Amniotic stem cell (primary cell): ENCODE data around the gene ADGRE2.
"Not testable (repeated sequence)": the region's sequence is repeated elsewhere in the genome, so short reads cannot be mapped to it uniquely, and the experiment has no call there.

ENCODE experiments used
- DNase-seq: peaks from one replicate; lab custom pipeline; 2025; lab: John Stamatoyannopoulos, UW

Gene ADGRE2

DNA sequence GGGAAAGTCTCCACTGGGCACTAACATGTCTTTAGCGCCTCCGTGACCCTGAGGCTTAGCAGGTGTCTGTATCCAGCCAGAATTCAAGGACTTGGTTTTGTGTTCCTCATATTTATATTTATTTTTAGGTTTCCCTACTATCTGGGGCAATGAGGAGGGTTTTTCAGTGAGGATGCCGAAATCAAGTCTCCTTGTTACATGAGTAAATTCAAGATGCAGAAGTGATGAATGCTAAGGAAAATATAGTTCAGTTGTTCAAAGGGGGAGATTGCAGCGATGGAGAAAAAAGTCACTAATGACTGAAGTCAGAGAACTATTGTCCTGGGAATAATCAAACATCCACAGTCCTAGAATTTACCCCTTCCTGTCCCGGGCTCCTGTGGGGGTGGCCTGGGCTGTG lies 791 bp upstream of the ADGRE2 start:
- no peak for DNase-seq

DNA sequence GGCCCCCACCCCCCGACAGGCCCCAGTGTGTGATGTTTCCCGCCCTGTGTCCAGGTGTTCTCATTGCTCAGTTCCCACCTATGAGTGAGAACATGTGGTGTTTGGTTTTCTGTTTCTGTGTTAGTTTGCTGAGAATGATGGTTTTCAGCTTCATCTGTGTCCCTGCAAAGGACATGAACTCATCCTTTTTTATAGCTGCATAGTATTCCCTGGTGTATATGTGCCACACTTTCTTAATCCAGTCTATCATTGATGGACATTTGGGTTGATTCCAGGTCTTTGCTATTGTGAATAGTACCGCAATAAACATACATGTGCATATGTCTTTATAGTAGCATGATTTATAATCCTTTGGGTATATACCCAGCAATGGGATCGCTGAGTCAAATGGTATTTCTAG lies 715 bp downstream of the ADGRE2 start:
- DNase-seq = not testable (repeated sequence)

DNA sequence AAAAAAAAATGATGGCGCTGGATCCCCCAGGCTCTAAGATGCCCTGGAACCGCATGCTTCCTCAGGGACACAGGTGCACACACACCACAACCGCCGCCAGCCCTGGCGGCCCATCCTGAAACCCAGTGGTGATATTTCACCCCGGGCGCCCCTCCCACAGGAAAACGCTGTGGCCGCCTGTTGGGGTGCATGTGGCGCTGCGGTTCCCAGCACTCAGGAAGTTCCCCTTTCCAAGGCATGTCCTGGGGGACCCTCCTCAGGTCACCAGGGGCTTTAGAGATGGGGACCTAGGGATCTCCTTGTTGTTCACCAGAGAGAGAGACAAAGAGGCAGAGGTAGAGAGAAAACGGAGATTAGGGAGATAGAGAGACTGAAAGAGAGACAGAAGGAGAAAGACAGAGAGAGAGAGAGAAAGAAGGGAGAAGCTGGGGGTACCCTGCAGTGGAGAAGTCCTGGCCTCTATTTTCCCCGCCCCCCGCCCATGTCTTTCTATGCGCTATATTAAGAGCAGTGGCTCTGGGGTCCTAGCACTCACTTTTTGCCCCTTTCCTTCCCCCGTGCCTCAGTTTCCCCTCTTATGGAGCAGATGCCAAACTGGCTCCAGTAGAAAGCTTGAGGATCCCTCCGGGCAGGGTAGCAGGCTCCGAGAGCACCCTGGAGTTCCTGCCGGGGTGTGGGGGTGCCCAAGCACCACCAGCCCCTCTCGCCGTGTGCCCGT lies 2.3 kb downstream of the ADGRE2 start:
- no peak for DNase-seq

DNA sequence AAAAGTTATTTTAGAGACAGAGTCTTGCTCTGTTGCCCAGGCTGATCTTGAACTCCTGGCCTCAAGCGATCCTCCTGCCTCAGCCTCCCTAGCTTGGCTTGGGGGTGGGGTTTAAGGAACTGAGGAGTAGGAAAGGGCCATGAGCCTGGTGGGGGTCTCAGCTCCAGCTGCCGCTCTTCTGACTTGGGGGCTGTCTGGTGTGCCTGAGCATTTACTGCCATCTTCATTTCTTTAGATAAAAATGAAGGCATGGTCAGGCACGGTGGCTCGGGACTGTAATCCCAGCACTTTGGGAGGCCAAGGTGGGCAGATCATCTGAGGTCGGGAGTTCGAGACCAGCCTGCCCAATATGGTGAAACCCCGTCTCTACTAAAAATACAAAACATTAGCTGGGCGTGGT lies 3.0 kb downstream of the ADGRE2 start:
- DNase-seq = not testable (repeated sequence)

DNA sequence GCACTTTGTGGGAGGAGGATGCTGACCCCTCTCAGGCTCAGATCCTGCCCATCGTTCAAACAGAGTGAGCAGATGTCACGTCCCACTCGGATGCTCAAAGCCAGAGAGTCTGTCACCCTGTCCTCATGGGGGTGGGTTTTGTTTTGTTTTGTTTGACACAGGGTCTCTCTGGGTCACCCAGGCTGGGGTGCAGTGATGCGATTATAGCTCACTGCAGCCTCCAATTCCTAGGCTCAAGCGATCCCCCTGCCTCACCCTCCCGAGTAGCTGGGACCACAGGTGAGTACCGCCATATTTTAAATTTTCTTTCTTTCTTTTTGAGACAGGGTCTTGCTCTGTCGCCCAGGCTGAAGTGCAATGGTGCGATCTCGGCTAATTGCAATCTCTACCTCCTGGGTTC lies 4.0 kb downstream of the ADGRE2 start:
- no peak for DNase-seq

DNA sequence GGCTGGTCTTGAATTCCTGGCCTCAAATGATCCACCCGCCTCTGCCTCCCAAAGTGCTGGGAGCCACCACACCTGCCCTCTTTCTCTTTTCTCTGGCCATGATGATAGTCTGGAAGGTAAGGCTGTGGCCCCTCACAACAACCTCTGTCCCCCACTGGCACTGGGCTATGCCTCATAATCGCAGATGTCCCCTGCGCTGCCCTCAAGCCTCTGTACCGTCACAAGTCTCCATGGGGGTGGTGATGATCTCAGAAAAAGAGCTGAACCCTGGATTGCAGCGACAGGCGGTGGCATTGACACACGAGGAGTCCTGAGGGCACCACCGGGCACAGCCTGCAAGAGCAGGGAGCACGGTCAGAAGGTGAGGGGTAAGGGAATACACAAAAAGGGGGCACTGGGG lies 4.6 kb downstream of the ADGRE2 start:
- not testable (repeated sequence) for DNase-seq

DNA sequence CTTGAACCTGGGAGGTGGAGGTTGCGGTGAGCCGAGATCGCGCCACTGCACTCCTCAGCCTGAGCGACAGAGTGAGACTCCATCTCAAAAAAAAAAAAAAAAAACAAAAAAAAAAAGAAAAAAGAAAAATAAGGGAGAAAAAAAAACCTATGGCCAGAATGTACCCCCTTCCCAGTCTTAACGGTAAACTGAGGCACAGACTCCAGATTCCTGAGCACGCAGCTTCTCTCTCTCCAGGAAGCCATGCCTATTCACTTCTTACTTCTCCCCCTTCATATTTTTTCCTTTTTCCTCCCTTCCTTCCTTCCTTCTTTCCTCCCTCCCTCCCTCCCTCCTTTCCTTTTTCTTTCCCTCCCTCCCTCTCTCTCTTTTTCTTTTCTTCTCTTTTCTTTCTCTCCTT lies 5.4 kb downstream of the ADGRE2 start:
- DNase-seq = no peak

DNA sequence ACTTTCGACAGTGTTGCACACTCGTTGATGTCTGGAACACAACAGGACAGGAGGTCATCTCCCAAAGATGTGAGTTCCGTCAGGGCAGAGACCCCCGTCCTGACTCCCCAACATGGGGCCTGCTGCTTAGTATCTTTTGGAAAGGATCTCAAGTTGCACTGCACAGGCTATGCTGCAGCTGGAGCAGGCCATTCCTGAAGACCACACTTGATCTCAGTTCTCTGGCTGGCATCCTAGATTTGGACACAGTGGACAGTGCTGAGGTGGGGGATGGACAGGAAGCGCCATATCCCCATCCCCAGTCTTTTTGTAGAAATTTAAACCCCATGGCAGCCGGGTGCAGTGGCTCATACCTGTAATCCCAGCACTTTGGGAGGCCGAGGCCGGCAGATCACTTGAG lies 5.9 kb downstream of the ADGRE2 start:
- no peak for DNase-seq

DNA sequence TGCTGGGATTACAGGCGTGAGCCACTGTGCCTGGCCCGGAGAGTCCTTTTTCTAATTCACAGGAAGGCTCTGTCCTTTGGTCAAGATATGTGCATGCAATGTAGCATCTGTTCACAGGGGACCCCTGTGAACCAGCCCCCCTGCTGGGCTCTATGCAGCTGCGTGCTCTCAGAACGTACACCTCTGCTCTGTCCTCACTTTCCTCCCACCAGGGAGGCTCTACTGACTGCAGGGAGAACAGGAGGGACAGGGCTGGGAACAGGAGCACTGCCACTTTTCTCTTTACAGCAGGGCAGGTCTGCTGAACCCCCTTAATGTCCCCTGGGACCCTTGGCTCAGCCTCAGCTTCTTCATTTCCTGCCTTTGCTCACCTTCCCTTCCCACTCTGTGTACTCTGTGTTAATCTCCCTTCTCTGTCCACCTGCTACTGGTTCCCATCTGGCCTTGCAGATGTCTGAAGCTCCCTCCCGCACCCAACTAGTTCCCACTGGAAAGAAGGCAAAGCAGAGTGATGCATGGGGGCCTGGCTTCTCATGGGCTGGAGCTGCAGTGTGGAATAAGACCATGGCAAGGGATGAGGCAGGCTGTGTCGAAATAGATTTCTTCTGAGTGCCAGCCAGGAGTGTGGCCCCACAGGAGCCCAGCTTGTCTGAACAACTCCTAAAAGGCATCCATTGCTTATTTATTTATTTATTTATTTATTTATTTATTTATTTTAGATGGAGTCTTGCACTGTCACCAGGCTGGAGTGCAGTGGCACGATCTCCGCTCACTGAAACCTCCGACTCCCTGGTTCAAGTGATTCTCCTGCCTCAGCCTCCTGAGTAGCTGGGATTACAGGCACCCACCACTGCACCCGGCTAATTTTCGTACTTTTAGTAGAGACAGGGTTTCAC lies 7.2 kb downstream of the ADGRE2 start:
- DNase-seq = no peak

DNA sequence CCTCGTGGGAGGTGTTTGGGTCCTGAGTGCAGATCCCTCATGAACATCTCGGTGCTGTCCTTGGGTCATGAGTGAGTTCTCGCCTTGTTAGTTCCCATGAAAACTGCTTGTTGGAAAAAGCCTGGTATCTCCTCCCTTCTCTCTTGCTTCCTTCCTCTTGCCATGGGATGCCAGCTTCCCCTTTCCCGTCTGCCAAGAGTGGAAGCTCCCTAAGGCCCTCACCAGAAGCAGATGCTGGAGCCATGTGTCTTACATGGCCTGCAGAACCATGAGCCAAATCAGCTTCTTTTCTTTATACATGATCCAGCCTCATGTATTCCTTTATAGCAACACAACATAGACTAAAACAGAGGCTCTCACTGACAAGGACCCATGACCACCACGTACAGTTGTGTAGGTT lies 8.2 kb downstream of the ADGRE2 start:
- no peak for DNase-seq

DNA sequence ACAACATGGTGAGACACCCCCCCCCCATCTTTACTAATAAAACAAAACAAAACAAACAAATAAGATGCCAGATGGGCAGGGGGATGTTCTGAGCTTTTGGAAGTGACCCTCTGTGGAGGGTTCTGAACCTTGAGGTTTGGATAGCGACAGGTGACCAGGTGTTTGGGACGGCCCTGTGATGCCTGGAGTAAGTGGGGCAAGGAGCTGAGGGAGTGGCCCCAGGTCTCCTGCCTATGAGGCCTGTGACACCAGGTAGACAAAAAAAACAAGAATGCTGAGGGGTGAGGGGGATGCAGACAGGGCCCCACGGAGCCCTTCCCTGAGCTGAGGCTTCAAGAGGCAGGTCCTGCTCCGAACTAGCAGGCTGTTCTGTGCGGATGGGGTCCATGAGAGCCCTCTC lies 9.2 kb downstream of the ADGRE2 start:
- DNase-seq = no peak

DNA sequence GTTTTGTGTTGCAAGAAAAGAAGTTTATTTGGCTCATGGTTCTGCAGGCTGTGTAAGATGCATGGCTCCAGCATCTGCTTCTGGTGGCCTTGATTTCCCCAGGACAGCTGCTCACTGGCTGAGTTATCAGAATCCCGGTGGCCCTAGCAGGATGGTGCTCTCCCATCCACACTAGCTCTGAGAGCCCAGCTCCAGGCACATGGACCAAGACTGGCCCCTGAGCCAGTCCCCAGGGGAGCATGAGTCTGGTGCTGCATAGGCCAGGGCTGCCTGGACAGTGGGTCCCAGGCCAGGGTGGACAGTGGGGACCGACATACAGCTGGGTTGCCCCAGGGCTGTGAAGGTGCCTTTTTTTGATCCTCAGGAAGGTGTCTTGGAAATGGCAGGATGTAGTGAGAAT lies 10.4 kb downstream of the ADGRE2 start:
- no peak for DNase-seq

DNA sequence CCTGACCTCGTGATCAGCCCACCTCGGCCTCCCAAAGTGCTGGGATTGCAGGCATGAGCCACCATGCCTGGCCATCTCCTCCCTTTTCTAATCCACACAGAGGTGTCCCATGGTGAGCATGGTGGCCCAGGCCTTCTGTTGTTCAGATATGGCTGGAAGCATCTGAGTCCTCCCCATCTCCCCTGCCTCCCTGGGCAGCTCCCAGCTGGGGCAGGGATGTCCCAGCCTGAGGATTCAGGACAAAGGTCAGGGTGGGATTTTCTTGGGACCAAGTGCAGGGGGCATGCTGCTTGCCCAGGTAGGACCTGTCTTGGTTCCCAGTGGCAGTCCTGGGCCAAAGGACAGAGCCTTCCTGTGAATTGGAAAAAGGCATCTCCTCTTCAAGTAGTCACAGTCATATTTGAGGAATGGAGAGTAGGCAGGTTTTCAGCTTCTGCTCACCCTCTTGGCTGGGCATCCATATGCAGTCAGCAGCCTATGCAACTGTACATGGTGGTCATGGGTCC lies 10.8 kb downstream of the ADGRE2 start:
- DNase-seq = no peak

DNA sequence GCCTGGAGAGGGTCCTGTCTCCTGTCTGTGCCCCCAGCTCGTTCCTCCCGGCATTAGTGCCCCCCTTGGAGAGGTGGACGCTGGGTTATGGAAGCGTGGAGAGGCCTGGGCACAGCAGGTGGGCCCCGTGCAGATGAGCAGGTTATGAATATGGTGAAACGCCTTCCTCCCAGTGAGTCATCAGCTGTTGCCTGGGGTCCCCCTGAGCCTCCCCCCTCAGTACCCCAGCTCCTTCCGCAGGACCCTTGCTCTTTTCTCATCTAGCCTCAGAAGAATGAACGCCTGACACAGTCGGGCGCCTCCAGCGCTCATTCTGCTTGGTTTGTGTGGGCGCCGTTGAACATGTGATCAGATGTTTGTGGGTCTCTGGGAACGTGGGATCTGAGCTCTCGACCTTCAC lies 12.5 kb downstream of the ADGRE2 start:
- DNase-seq = not testable (repeated sequence)

DNA sequence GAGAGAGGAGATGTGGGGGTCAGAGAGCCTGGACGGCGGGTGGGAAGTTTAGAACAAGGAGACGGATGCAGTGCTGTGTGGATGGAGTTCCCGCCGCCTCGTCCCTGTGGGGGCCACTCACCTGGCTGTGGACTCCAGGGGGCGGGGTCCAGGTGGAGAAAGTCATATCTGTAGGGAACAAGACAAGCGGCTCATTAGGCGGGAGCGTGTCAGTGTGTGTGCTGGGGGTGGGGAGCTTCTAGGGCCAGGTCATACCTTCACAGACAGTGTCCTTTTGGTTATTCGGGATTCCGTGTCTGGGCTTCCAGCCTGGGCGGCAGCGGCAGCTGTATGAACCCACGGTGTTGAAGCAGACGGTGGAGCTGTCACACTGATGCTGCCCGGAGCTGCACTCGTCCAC lies 13.0 kb downstream of the ADGRE2 start:
- DNase-seq = not testable (repeated sequence)

DNA sequence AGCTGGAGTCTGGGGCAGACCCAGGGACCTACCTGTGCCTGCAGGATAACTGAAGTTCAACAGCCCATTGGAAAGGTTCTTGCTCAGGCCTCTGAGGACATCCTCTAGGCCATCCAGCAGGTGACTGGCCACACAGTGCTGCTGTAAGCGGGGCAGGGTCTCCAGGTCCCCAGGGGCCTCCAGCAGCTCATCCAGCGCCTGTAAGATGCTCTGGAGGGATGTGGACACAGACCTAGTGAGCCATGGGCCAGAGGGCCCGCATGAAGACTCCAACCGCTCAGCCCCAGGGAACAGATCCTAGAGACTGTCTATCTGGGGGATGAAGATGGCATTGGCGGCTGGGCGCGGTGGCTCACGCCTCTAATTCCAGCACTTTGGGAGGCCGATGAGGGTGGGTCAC lies 14.0 kb downstream of the ADGRE2 start:
- DNase-seq = no peak

DNA sequence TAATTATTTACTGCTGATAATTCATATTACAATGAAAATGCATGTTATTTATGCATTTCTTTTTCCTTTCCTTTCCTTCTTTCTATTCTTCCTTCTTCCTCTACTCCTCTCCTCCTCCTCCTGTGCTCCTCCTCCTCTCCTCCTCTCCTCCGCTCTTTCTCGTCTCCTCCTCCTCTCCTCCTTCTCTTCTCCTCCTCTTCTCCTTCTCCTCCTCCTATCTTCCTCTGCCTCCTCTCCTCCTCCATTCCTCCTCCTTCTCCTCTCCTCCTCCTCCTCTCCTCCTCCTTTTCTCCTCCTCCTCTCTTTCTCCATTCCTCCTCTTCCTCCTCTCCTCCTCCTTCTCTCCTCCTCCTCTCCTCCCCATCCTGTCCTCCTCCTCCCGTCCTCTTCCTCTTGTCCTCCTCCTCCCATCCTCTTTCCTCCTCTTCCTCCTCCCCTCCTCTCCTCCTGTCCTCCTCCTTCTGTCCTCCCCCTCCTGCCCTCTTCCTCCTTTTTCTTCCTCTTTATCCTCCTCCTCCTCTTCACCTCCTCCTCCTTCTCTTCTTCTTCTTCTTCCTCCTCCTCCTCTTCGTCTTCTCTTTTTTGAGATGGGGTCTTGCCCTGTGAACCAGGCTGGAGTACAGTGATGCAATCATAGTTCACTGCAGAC lies 14.7 kb downstream of the ADGRE2 start:
- DNase-seq = no peak

DNA sequence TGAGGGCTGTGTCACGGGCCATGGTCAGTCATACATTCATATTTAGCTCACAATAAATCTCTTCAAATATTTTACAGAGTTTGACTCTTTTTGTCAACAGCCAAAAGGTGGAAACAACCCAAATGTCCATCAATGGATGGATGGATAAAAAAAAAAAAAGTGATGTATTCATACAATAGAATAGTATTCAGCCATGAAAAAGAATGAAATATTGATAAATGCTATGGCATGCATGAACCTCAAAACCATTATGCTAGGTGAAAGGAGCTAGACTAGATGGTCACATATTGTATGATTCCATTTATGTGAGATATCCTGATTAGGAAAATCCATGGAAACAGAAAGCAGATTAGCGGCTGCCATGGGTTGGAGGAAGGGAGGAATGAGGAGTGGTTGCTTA lies 16.2 kb downstream of the ADGRE2 start:
- DNase-seq = no peak

DNA sequence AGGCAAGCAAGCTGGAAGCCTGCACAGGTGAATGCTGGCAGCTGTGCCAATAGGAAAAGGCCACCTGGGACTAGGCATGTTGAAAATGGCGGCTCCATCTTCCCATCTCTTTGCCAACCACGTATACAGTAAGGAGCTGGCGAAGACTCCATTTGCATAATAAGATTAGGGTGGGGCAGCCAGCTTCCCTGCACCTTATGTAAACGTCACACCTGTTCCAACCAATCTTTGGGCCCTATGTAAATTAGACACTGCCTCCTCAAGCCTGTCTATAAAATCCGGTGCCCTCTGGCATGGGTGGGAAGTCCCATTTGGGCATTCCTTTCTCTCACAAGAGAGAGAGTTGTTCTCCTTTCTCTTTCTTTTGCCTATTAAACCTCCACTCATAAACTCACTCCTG lies 16.8 kb downstream of the ADGRE2 start:
- no peak for DNase-seq

DNA sequence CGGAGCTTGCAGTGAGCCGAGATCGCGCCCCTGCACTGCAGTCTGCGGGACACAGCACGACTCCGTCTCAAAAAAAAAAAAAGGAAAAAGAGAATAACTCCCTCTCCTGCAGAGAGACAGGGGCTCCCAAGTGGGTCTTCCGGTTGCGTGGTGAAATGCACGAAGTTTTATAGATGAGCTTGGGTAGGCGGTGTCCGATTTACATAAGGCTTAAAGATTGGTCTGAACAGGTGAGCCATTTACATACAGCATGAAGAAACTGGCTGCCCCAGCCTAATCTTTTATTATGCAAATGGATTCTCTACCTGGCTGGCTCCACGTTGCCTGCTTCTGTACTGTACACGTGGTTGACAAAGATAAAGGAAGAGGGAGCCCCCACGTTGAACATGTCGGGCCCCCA lies 19.5 kb downstream of the ADGRE2 start:
- DNase-seq = no peak

DNA sequence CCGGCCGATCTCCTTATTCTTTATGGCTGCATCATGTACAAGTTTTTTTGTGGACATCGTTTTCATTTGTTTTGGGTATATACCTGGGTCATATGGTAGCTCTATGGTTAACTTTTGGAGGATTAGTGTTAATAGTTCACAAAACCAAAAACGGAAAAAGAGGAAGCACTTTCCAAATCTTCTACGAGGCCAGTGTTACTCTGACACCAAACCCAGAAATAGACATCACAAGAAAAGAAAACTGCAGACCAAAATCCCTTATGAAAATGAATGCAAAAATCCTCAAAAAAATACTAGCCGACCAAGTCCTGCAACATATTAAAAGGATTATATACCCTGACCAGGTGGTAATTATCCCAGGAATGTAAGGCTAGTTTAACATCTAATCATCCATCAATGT lies 29.8 kb downstream of the ADGRE2 start:
- no peak for DNase-seq

DNA sequence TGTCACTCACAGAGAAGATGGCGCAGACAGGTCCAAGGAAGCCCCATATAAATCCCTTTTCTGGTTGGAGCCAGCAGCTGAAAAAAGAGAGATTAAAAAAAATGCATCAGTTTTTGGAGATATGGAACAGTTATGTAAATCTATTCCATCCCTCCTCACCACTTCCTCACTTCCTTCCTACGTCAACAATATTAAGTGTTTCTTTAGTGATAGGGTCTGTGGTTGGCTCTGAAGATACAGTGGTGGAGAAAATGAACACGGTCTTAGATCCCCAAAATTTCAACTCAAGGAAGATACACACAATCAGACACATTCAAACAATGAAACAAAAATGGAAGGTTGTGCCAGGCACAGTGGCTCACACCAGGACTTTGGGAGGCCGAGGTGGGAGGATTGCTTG lies 31.5 kb downstream of the ADGRE2 start:
- DNase-seq = no peak

DNA sequence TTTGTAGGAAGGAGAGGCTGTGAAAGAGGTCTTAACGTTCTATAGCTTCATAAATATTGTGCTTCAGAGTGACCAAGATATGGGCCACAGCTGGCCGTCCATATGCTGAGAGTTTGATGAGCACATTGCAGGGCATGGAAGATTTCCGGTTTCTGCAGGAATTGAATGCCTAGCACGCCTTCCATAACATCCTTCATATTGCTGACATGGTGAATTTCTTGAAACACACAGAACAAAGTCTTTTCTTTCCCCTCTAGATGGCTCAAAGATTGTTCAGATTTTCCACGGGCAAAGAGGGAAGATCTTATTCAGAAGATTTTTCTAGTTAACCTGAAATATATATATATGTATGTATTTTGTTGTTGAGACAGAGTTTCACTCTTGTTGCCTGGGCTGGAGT lies 42.4 kb downstream of the ADGRE2 start:
- DNase-seq = no peak
